Pulmonary artery endothelial cell (primary cell): ENCODE measurements around the gene MEGF11. TPM values are rescaled to one million over a fixed set of nuclear protein-coding genes. Genes with fewer than 3 reads are reported as not detected.

ENCODE experiments used
- DNase-seq: peaks from one replicate; pipeline ENCODE4 v3.0.0-alpha.2; 2011; ENCODE audit warnings: low read depth, low spot score
- total RNA-seq: library from RNA; depleted of rRNA; stranded (reverse); fragments of >200 nt; gene quantifications from 2 replicates; pipeline ENCODE4 v1.2.3, GENCODE V29; 2014

Gene MEGF11
- total RNA-seq, 1 donor from 2014 or later, result under 0.01 TPM

GRCh38 chr15:66240240-66240794 is 13.2 kb downstream of the MEGF11 start:
- no peak for DNase-seq

GRCh38 chr15:66239514-66239913 is 14.0 kb downstream of the MEGF11 start:
- DNase-seq, result no peak

GRCh38 chr15:66238318-66238717 is 15.2 kb downstream of the MEGF11 start:
- DNase-seq, result no peak

- DNase-seq, result no peak
Observed at GRCh38 chr15:66237513-66238235, 15.9 kb downstream of the MEGF11 start.

- no peak for DNase-seq
Observed at GRCh38 chr15:66236806-66237375, 16.7 kb downstream of the MEGF11 start.

GRCh38 chr15:66235866-66236265 is 17.7 kb downstream of the MEGF11 start:
- DNase-seq, result no peak

GRCh38 chr15:66234798-66235197 is 18.8 kb downstream of the MEGF11 start:
- DNase-seq, result no peak

- DNase-seq, result no peak
Observed at GRCh38 chr15:66233487-66234415, 19.8 kb downstream of the MEGF11 start.

- no peak for DNase-seq
Observed at GRCh38 chr15:66232267-66232625, 21.3 kb downstream of the MEGF11 start.

- DNase-seq, result no peak
Observed at GRCh38 chr15:66231394-66232266, 21.9 kb downstream of the MEGF11 start.

GRCh38 chr15:66229790-66230465 is 23.6 kb downstream of the MEGF11 start:
- no peak for DNase-seq

GRCh38 chr15:66228807-66229735 is 24.5 kb downstream of the MEGF11 start:
- no peak for DNase-seq

- DNase-seq, result no peak
Observed at GRCh38 chr15:66226736-66227135, 26.8 kb downstream of the MEGF11 start.

- DNase-seq, result no peak
Observed at GRCh38 chr15:66225656-66226274, 27.8 kb downstream of the MEGF11 start.

GRCh38 chr15:66224946-66225345 is 28.6 kb downstream of the MEGF11 start:
- DNase-seq, result no peak

GRCh38 chr15:66222273-66223198 is 31.0 kb downstream of the MEGF11 start:
- DNase-seq, result no peak

- no peak for DNase-seq
Observed at GRCh38 chr15:66221126-66221525, 32.4 kb downstream of the MEGF11 start.

- no peak for DNase-seq
Observed at GRCh38 chr15:66220601-66221000, 32.9 kb downstream of the MEGF11 start.
